ENCODE measurements around the gene BOC.

GRCh38 chr3:113250566-113250965 is 39.2 kb downstream of the BOC start:
- TF ChIP-seq CTCF (IDR thresholded peaks at IDR 0.05; ENCODE audit: extremely low read depth in 1 of 2, insufficient read depth in 1 of 2, low read depth in 1 of 2, low read length in 2 of 2) (no peak), JUN (IDR thresholded peaks at IDR 0.05; ENCODE audit: borderline replicate concordance, insufficient read depth, insufficient read length, low read depth) (no peak), GATA2 (IDR thresholded peaks at IDR 0.05; ENCODE audit: insufficient read depth, insufficient read length, low read depth, low read length) (no peak), MYC (IDR thresholded peaks at IDR 0.05; ENCODE audit: low read depth, low read length) (no peak), POLR2A (IDR thresholded peaks at IDR 0.05; ENCODE audit: low read depth, low read length) (no peak), EZH2 (IDR thresholded peaks at IDR 0.05; ENCODE audit: borderline replicate concordance, low read depth, low read length, severe bottlenecking) (no peak)

Data from endothelial cell of umbilical vein (primary cell).